ENCODE results near the gene AKAP3.

DNA sequence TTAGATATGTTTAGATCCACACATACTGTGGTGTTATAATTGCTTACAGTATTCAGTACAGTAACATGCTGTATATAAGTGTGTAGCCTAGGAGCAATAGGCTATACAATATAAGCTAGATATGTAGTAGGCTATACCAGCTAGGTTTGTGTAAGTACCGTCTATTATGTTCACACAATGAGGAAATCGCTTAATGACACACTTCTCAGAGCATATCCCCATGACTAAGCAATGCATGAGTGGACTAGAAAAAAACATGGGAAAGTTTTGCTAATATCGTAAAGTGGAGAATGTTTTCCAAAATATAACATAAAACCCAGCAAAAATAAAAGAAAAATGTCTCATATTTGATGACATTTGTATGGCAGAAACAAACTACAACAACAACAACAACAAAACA, 27.3 kb downstream of the AKAP3 start:
- TF ChIP-seq, protein P1, sequence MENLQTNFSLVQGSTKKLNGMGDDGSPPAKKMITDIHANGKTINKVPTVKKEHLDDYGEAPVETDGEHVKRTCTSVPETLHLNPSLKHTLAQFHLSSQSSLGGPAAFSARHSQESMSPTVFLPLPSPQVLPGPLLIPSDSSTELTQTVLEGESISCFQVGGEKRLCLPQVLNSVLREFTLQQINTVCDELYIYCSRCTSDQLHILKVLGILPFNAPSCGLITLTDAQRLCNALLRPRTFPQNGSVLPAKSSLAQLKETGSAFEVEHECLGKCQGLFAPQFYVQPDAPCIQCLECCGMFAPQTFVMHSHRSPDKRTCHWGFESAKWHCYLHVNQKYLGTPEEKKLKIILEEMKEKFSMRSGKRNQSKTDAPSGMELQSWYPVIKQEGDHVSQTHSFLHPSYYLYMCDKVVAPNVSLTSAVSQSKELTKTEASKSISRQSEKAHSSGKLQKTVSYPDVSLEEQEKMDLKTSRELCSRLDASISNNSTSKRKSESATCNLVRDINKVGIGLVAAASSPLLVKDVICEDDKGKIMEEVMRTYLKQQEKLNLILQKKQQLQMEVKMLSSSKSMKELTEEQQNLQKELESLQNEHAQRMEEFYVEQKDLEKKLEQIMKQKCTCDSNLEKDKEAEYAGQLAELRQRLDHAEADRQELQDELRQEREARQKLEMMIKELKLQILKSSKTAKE (IDR thresholded peaks at IDR 0.05; ENCODE audit: low read depth, poor library complexity, severe bottlenecking) = no peak
- no peak for TF ChIP-seq NFIC (IDR thresholded peaks at IDR 0.05; ENCODE audit: low read depth, low read length)
- TF ChIP-seq CREM (IDR thresholded peaks at IDR 0.05; ENCODE audit: low read depth) = no peak
- TF ChIP-seq, protein P2, sequence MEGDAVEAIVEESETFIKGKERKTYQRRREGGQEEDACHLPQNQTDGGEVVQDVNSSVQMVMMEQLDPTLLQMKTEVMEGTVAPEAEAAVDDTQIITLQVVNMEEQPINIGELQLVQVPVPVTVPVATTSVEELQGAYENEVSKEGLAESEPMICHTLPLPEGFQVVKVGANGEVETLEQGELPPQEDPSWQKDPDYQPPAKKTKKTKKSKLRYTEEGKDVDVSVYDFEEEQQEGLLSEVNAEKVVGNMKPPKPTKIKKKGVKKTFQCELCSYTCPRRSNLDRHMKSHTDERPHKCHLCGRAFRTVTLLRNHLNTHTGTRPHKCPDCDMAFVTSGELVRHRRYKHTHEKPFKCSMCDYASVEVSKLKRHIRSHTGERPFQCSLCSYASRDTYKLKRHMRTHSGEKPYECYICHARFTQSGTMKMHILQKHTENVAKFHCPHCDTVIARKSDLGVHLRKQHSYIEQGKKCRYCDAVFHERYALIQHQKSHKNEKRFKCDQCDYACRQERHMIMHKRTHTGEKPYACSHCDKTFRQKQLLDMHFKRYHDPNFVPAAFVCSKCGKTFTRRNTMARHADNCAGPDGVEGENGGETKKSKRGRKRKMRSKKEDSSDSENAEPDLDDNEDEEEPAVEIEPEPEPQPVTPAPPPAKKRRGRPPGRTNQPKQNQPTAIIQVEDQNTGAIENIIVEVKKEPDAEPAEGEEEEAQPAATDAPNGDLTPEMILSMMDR (IDR thresholded peaks at IDR 0.05 in 2 of 3, conservative IDR thresholded peaks at IDR 0.05 in 1 of 3; ENCODE audit: control insufficient read depth in 2 of 3, extremely low read depth in 1 of 3, insufficient read depth in 1 of 3, low read depth in 3 of 3, low read length in 3 of 3) = no peak
- no peak for TF ChIP-seq DPF2 (IDR thresholded peaks at IDR 0.05)
- no peak for TF ChIP-seq NRF1 (conservative IDR thresholded peaks at IDR 0.05; ENCODE audit: low read depth, low read length)
- no peak for TF ChIP-seq POLR2A (IDR thresholded peaks at IDR 0.05; ENCODE audit: low read depth, low read length)
- no peak for TF ChIP-seq CHD2 (IDR thresholded peaks at IDR 0.05; ENCODE audit: borderline replicate concordance, low read depth, low read length)
- TF ChIP-seq SIN3A (IDR thresholded peaks at IDR 0.05; ENCODE audit: low read depth, low read length) = no peak
